Measurements from ENCODE around the gene DCLK3. TPM values are rescaled to one million over a fixed set of nuclear protein-coding genes. Genes with fewer than 3 reads are reported as not detected.
A peak's percentile ranks its signal among the peaks of the same experiment; 100 is the strongest.

Gene DCLK3
- total RNA-seq, 1 experiment from 2014 or later: 1.4 TPM

DNA sequence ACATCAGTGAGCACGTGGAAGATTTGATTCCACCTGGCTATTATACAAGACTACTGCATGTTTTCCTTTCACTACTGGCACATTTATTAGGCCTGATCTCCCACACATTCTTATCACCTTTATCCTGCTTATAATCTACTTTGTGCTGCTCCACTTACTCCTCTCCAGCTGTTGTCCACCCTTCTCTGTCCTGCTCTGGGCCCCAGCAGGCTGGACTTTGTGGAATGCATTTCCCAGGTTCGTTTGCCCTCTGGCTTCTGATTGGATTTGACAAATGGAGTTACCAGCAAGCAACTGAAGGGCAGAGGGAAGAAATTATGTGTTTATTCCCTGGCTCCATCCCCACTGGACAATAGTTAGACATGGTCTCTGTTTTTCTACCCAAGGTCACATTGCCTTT, 75.5 kb downstream of the DCLK3 start:
- Mint-ChIP-seq H3K4me3 (no peak overlapping the region), H3K36me3 (ENCODE audit: insufficient read depth in 1 of 3, low read depth in 3 of 3) (peaks cover 0 to 8% (median 4%) of the 10 kb centered on the region in 3 experiments; a peak in 6 of 7 replicates), H3K4me1 (peaks cover 7 to 9% of the 10 kb centered on the region in 2 experiments), H3K27ac (no peak overlapping the region), H3K9me3 (peaks cover 11 to 15% of the 10 kb centered on the region in 2 experiments; a peak in 4 of 5 replicates), H3K27me3 (ENCODE audit: low read depth) (no peaks in the 10 kb centered on the region)
- Histone ChIP-seq H2AK5ac (ENCODE audit: insufficient read length, low read length) (no peak overlapping the region), H3K18ac (ENCODE audit: insufficient read length, low read depth, low read length) (no peak overlapping the region), H3K79me2 (ENCODE audit: insufficient read depth, low read length) (no peaks in the 10 kb centered on the region), H3K27me3 (ENCODE audit: insufficient read depth, low read length) (no peaks in the 10 kb centered on the region), H2BK20ac (ENCODE audit: low read depth, low read length, poor library complexity, severe bottlenecking) (no peak overlapping the region), H2BK5ac (ENCODE audit: insufficient read length, low read length) (no peak overlapping the region), H3K79me1 (ENCODE audit: insufficient read depth, low read depth, low read length, poor library complexity, severe bottlenecking) (no peaks in the 10 kb centered on the region), H2BK15ac (ENCODE audit: low read depth, low read length) (no peak overlapping the region), H3K23me2 (ENCODE audit: insufficient read length, low read depth, low read length, poor library complexity, severe bottlenecking) (no peaks in the 10 kb centered on the region), H3K9ac (ENCODE audit: extremely low read depth, insufficient read length, low read length) (no peak overlapping the region), H4K91ac (ENCODE audit: insufficient read length, low read depth, low read length) (no peak overlapping the region), H3K56ac (ENCODE audit: insufficient read length, low read depth, low read length) (no peak overlapping the region), H3K4me2 (ENCODE audit: insufficient read depth, insufficient read length, low read length) (no peak overlapping the region), H3K14ac (ENCODE audit: insufficient read depth, low read length) (no peak overlapping the region), H2AFZ (ENCODE audit: low read length) (peak overlapping the region; percentile 22), H3K9me3 (ENCODE audit: control insufficient read depth, low read depth, low read length) (no peaks in the 10 kb centered on the region), H3K27ac (ENCODE audit: insufficient read length, low read depth, low read length) (no peak overlapping the region), H3K4me1 (ENCODE audit: insufficient read depth, low read length) (no peaks in the 10 kb centered on the region), H3K23ac (ENCODE audit: insufficient read length, low read depth, low read length) (no peak overlapping the region), H4K20me1 (ENCODE audit: control insufficient read depth, insufficient read depth, insufficient read length) (no peaks in the 10 kb centered on the region), H3T11ph (ENCODE audit: low read length) (no peak overlapping the region), H4K8ac (replicated peaks; ENCODE audit: insufficient read length, low read depth, low read length) (no peak overlapping the region), H3K4ac (ENCODE audit: low read depth, low read length) (no peak overlapping the region), H2BK12ac (ENCODE audit: insufficient read length, low read depth, low read length) (no peak overlapping the region), H2BK120ac (ENCODE audit: low read depth, low read length, poor library complexity, severe bottlenecking) (no peak overlapping the region), H4K5ac (ENCODE audit: insufficient read length, low read depth, low read length) (no peak overlapping the region)
- no peak for TF ChIP-seq CTCF (conservative IDR thresholded peaks at IDR 0.05)
- DNase-seq: no peak
- WGBS (ENCODE audit: extremely low coverage, insufficient read length, low lambda C conversion rate): no CpG with 5 or more reads among the region's 2 CpGs

Data from H9 (cell line).